Fibroblast of peridontal ligament (primary cell): ENCODE results near the gene SDK1.

ENCODE experiments used
- DNase-seq: peaks from one replicate; pipeline ENCODE4 v3.0.0-alpha.2; 2010; ENCODE audit errors: extremely low read depth

SDK1 gene

GRCh38 chr7:4017081-4017480 is 716.0 kb downstream of the SDK1 start:
- no peak for DNase-seq

- DNase-seq, result no peak
Observed at GRCh38 chr7:4017785-4018184, 716.7 kb downstream of the SDK1 start.

- no peak for DNase-seq
Observed at GRCh38 chr7:4018601-4019316, 717.7 kb downstream of the SDK1 start.

GRCh38 chr7:4020086-4020485 is 719.0 kb downstream of the SDK1 start:
- DNase-seq, result no peak

GRCh38 chr7:4021413-4021812 is 720.4 kb downstream of the SDK1 start:
- DNase-seq, result no peak

GRCh38 chr7:4022265-4022664 is 721.2 kb downstream of the SDK1 start:
- no peak for DNase-seq

- DNase-seq, result no peak
Observed at GRCh38 chr7:4023502-4023901, 722.5 kb downstream of the SDK1 start.

GRCh38 chr7:4024133-4024532 is 723.1 kb downstream of the SDK1 start:
- no peak for DNase-seq

- no peak for DNase-seq
Observed at GRCh38 chr7:4024806-4025205, 723.8 kb downstream of the SDK1 start.

- DNase-seq, result no peak
Observed at GRCh38 chr7:4025210-4025609, 724.2 kb downstream of the SDK1 start.

GRCh38 chr7:4025694-4026615 is 724.9 kb downstream of the SDK1 start:
- DNase-seq, result no peak

GRCh38 chr7:4026941-4027486 is 726.0 kb downstream of the SDK1 start:
- no peak for DNase-seq

GRCh38 chr7:4028221-4028620 is 727.2 kb downstream of the SDK1 start:
- DNase-seq, result no peak

- DNase-seq, result no peak
Observed at GRCh38 chr7:4029941-4030340, 728.9 kb downstream of the SDK1 start.

GRCh38 chr7:4030346-4030950 is 729.4 kb downstream of the SDK1 start:
- no peak for DNase-seq

- no peak for DNase-seq
Observed at GRCh38 chr7:4033996-4034395, 732.9 kb downstream of the SDK1 start.

GRCh38 chr7:4037308-4037707 is 736.3 kb downstream of the SDK1 start:
- DNase-seq, result no peak

- DNase-seq, result no peak
Observed at GRCh38 chr7:4037877-4038276, 736.8 kb downstream of the SDK1 start.

GRCh38 chr7:4040109-4040928 is 739.3 kb downstream of the SDK1 start:
- DNase-seq, result no peak

GRCh38 chr7:4042402-4043045 is 741.5 kb downstream of the SDK1 start:
- no peak for DNase-seq

GRCh38 chr7:4043988-4044387 is 742.9 kb downstream of the SDK1 start:
- DNase-seq, result no peak
